Amniotic epithelial cell (primary cell): ENCODE measurements around the gene MUCL3.
"Not testable (repeated sequence)": the region's sequence is repeated elsewhere in the genome, so short reads cannot be mapped to it uniquely, and the experiment has no call there.

Experiments
- DNase-seq: peaks from one replicate; pipeline ENCODE4 v3.0.0-alpha.2; 2010; ENCODE audit warnings: low read depth

MUCL3 gene

GRCh38 chr6:30944051-30944450 is 3.3 kb downstream of the MUCL3 start:
- DNase-seq = no peak

- no peak for DNase-seq
These were observed 4.5 kb downstream of the MUCL3 start for GRCh38 chr6:30945281-30945680.

GRCh38 chr6:30947231-30947630 is 6.5 kb downstream of the MUCL3 start:
- no peak for DNase-seq

GRCh38 chr6:30948811-30949210 is 8.0 kb downstream of the MUCL3 start:
- no peak for DNase-seq

GRCh38 chr6:30951907-30952469 is 11.2 kb downstream of the MUCL3 start:
- no peak for DNase-seq

DNA sequence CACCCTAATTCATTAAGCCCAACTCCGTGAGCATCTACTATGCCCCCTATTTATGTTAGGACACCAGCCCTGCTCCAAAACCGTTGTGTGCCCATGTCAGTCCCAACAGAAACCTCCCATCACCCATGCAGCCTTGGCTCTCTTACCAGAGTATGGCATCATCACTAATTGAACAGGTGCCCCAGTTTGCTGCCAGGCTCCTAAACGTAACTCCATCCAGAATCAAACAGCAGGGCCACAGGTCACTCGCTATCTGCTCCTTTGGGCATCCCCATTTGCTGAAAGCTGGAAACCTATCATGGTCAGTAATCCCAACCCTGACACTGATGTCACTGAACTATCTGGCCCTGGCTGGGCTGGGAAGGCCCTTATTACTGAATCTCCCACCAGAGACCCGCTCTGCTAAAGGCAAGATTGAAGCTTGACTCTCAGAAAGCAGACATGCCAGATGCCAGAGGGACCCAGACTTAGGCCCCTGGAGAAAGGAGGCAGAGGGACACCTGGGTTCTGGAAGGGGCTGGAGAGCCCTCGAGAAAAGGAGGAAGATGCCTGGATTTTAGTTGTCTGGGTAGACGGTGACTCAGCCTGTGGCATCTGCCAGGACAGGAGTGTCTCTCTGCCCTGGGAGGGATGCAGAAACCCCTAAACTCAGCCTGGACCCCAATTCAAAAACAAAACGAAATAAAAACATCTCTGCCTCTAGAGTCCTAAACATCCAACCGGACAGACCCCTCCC is 14.0 kb downstream of the MUCL3 start:
- no peak for DNase-seq

GRCh38 chr6:30955367-30956042 is 14.7 kb downstream of the MUCL3 start:
- DNase-seq = peak; percentile 13

DNA sequence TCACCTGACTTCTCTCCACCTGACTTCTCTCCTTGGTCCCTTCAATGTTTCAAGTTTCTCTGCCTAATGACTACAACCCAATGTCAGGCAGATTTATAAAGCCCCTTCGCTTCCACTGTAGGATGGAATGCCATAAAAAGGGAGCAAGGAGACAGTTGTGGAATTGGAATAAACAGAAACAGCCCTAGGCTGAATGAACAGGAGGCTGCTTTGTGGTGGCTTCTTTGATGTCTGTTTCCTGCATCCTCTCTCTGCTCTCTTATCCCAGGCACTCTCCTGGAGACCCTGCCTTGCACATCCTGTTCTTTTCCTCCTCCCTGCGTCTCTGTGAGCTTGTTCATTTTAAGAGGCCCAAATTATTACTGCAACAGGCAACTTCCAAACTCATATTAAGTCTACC is 16.9 kb downstream of the MUCL3 start:
- no peak for DNase-seq

GRCh38 chr6:30960907-30961673 is 20.3 kb downstream of the MUCL3 start:
- peak; percentile 57 for DNase-seq

- DNase-seq = no peak
These were observed 21.9 kb downstream of the MUCL3 start for GRCh38 chr6:30962716-30963115.

DNA sequence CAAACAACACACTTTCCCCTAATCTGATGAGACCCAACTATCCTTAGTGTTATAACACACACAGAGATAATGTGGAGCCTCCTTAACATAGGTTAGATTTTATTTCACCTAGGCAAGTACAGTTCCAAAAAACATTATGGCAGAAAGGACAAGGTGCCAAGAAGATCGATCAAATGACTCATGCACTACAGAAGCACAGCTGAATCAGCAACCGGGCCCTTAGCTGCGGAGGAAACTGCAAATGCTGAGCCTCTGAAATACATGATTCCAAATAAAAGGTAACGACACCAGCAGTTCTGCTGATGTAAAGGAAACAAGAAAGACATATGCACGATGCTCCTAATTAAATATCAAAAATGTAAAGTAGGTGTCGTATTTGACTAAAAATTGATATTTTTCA is 22.9 kb downstream of the MUCL3 start:
- peak; percentile 19 for DNase-seq

DNA sequence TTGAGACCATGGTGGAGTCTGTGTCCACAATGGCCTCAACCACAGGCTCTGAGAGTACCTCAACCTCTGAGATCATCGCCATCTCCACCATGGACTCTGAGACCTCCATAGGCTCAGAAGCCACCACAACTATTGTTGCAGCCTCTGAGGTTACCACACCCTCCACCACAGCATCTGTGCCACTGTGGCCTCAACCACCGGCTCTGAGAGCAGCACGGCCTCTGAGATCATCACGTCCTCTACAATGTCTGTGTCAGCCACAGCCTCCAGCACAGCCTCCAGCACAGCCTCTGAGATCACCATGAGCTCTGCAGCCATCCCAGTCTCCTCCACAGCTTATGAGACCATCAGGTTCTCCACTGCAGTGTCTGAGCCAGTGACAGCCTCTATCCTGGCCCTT is 23.3 kb downstream of the MUCL3 start:
- no peak for DNase-seq

DNA sequence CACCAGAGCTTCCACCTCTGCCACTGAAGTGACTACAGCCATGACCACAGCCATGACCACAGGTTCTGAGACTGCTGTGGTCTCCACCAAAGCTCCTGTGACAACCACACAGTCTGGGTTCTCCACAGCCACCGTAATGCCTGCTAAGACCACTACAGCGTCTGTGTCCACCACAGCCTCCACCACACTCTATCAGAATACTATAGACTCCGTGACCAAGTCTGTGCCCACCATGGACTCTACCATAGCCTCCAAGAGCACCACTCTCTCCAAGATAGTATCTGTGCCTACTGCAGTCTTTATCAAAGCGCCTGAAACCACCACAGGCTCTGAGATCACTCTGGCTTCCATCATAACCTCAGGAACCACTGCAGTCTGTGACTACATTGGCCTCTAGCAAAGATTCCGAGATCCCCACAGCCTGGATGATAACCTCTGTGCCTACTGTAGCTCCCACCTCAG is 24.4 kb downstream of the MUCL3 start:
- DNase-seq = no peak

GRCh38 chr6:30966154-30966553 is 25.4 kb downstream of the MUCL3 start:
- no peak for DNase-seq

- not testable (repeated sequence) for DNase-seq
These were observed 28.4 kb downstream of the MUCL3 start for GRCh38 chr6:30969171-30969570.

GRCh38 chr6:30970946-30971345 is 30.2 kb downstream of the MUCL3 start:
- DNase-seq = no peak

- DNase-seq = no peak
These were observed 32.0 kb downstream of the MUCL3 start for GRCh38 chr6:30972816-30973215.

DNA sequence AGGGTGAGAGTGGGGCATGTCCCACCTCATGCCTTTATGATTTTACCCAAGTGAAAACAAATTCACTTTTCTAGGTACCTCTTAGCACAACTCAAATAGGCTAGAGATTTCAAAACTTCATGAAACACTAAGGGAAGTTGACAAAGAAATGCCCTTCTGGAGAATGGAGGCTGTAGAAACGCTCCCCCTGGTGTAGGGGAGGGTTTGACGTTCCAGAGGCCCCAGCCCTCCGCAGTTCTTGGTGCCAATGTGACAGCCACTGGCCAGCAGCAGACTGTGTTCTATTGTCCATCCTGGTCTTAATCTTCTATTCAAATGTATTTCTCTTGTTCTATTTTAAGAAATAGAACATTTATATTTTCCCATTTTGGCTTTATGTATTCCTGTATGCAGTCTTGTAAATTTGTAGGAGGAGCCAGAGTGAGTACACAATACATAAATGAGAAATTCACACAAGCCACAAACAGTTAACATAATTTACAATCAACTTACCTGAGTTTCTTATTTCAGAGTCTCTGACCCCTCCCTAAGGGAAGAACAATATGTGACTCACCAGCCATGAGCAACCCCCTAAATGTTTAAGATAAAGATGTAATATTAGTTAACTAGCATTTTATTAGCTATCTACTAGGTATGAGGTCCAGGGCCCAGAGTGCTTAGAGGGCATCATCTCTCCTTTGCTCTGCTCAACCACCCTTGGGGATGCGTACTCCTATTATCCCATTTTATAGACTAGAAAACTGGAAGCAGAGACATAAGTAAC is 33.9 kb downstream of the MUCL3 start:
- no peak for DNase-seq

DNA sequence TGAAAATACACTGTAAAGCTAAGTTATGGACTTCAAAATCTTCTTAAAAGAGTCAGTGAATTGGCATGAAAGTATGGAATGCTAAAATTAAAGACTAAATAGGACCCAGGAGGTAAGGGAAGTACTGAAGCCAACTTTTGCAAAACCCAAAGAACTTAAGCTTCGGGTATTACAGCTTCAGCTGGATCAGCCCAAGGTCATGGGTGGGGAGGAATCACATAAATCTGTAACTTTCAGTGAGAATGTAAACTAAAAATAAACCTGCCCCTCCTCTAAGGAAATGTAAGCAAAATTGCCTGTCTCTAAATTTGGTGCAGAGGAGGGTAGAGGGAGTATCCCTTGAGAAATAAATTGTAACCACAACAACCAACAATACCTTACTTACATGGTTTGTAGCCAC is 38.4 kb downstream of the MUCL3 start:
- peak; percentile 39 for DNase-seq

- no peak for DNase-seq
These were observed 38.9 kb downstream of the MUCL3 start for GRCh38 chr6:30979690-30980089.

DNA sequence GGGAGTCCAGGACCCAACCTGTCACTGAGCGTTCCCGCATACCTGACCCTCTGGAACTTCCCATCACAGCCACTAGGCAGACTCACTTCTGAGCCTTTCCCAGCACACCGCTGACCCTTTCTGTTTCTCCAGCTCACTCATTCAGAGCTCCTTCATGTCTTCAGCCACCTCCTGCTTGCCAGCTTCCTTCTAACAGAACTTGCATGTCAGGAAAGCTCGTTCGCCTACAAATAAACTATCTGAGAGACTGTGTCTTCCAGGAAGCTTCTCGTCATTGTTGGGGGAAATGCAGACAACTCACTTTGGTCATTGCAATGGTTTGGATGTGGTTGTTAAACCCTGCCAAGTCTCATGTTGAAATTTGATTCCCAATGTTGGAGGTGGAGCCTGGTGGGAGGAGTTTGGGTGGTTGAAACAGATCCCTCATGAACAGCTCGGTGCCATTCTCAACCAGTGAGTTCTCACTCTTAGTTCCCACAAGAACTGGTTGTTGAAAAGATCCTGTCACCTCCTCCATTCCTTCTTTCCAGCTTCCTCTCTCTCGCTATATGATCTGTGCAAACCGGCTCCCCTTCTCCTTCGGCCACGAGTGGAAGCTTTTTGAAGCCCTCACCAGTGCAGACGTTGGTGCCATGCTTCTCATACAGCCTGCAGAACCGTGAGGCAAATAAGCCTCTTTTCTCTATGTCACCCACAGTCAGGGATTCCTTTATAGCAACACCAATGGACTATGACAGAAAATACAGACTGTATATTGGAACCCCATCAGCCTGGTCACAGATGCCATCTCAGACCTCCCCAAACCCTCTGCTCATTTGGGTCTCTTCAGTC is 41.4 kb downstream of the MUCL3 start:
- peak; percentile 82 for DNase-seq
